Activated CD4-positive, alpha-beta T cell treated with anti-CD3 and anti-CD28 coated beads, Interleukin-2, Interleukin-6, amounts not matched to agents 100 ng/mL and 50 ng/mL, durations not matched to agents 16 hours and 8 hours (primary cell): ENCODE results near the gene PRICKLE1.
"Not testable (repeated sequence)": the region's sequence is repeated elsewhere in the genome, so short reads cannot be mapped to it uniquely, and the experiment has no call there.

ENCODE experiments used
- DNase-seq: peaks from one replicate; pipeline ENCODE4 v3.0.0-alpha.2; 2020

Gene PRICKLE1

GRCh38 chr12:42546709-42547108 is 42.8 kb downstream of the PRICKLE1 start:
- no peak for DNase-seq

- no peak for DNase-seq
Observed at GRCh38 chr12:42541965-42542364, 47.6 kb downstream of the PRICKLE1 start.

GRCh38 chr12:42541308-42541707 is 48.2 kb downstream of the PRICKLE1 start:
- not testable (repeated sequence) for DNase-seq

GRCh38 chr12:42539696-42540095 is 49.9 kb downstream of the PRICKLE1 start:
- no peak for DNase-seq

- no peak for DNase-seq
Observed at GRCh38 chr12:42538203-42538602, 51.3 kb downstream of the PRICKLE1 start.

GRCh38 chr12:42534184-42534838 is 55.2 kb downstream of the PRICKLE1 start:
- no peak for DNase-seq

- no peak for DNase-seq
Observed at GRCh38 chr12:42530284-42530683, 59.3 kb downstream of the PRICKLE1 start.

GRCh38 chr12:42525444-42525843 is 64.1 kb downstream of the PRICKLE1 start:
- DNase-seq, result no peak

- no peak for DNase-seq
Observed at GRCh38 chr12:42524716-42525115, 64.8 kb downstream of the PRICKLE1 start.

- no peak for DNase-seq
Observed at GRCh38 chr12:42516573-42516972, 73.0 kb downstream of the PRICKLE1 start.

GRCh38 chr12:42511656-42512055 is 77.9 kb downstream of the PRICKLE1 start:
- no peak for DNase-seq

- DNase-seq, result no peak
Observed at GRCh38 chr12:42510823-42511222, 78.7 kb downstream of the PRICKLE1 start.

GRCh38 chr12:42508913-42509460 is 80.6 kb downstream of the PRICKLE1 start:
- no peak for DNase-seq

GRCh38 chr12:42507565-42507964 is 82.0 kb downstream of the PRICKLE1 start:
- DNase-seq, result no peak

- DNase-seq, result no peak
Observed at GRCh38 chr12:42507081-42507480, 82.5 kb downstream of the PRICKLE1 start.

GRCh38 chr12:42504049-42504448 is 85.5 kb downstream of the PRICKLE1 start:
- DNase-seq, result no peak

GRCh38 chr12:42502682-42503081 is 86.9 kb downstream of the PRICKLE1 start:
- DNase-seq, result no peak

- DNase-seq, result peak; percentile 4
Observed at GRCh38 chr12:42498549-42499247, 90.8 kb downstream of the PRICKLE1 start.

- DNase-seq, result peak; percentile 23
Observed at GRCh38 chr12:42496886-42497285, 92.7 kb downstream of the PRICKLE1 start.

GRCh38 chr12:42495244-42495643 is 94.3 kb downstream of the PRICKLE1 start:
- DNase-seq, result no peak

- DNase-seq, result no peak
Observed at GRCh38 chr12:42492267-42492666, 97.3 kb downstream of the PRICKLE1 start.

- no peak for DNase-seq
Observed at GRCh38 chr12:42490261-42490842, 99.2 kb downstream of the PRICKLE1 start.

- no peak for DNase-seq
Observed at GRCh38 chr12:42486407-42486806, 103.1 kb downstream of the PRICKLE1 start.

- DNase-seq, result no peak
Observed at GRCh38 chr12:42485823-42486222, 103.7 kb downstream of the PRICKLE1 start.
